Thyroid gland (tissue), 4 donors: ENCODE data around the gene CNTN5. TPM values are rescaled to one million over a fixed set of nuclear protein-coding genes. Genes with fewer than 3 reads are reported as not detected.

Source experiments
- DNase-seq, 2 donors: peaks; one replicate each; pipeline ENCODE4 v3.0.0-alpha.2; 2019
- H3K27ac ChIP-seq, 3 donors: fragments of 200-600 bp; sonication (generic); 1 replicate in 2 of 3; 2 replicates in 1 of 3; pipeline ENCODE4 v1.5.1; 2016 to 2019; ENCODE audit warnings: mild to moderate bottlenecking in 1 of 3, moderate library complexity in 1 of 3
- H3K27me3 ChIP-seq: fragments of 200-600 bp; sonication (generic); one replicate; pipeline ENCODE4 v1.5.1; 2019
- H3K36me3 ChIP-seq, 2 donors: fragments of 200-600 bp; sonication (generic); one replicate each; pipeline ENCODE4 v1.5.1; 2016 to 2019
- H3K4me1 ChIP-seq, 2 donors: fragments of 200-600 bp; sonication (generic); one replicate each; pipeline ENCODE4 v1.5.1; 2017 to 2019
- H3K4me3 ChIP-seq, 3 donors: fragments of 200-600 bp; sonication (generic); replicated peaks in 1 of 3; 1 replicate in 2 of 3; 2 replicates in 1 of 3; pipeline ENCODE4 v1.5.1; 2016; ENCODE audit warnings: mild to moderate bottlenecking in 1 of 3
- H3K9me3 ChIP-seq: fragments of 200-600 bp; sonication (generic); one replicate; pipeline ENCODE4 v1.5.1; 2017
- POLR2A ChIP-seq, 2 donors: fragments of 450-650 bp; IDR thresholded peaks; one replicate each; pipeline ENCODE4 v1.6.1; 2017; ENCODE audit warnings: antibody characterized with exemption in 2 of 2, mild to moderate bottlenecking in 2 of 2, moderate library complexity in 1 of 2
- WGBS, 2 donors: methylation state at CpG; one replicate each; pipeline ENCODE4 v1.1.5; 2017; 5-methylcytosine and 5-hydroxymethylcytosine counted together
- intact Hi-C: fragments of 100-400 bp; cut with DNase I; formaldehyde crosslinking; loops from one replicate; pipeline ENCODE4 v1.15.1; 2023
- total RNA-seq, 4 donors: library from RNA; depleted of rRNA; stranded (reverse); fragments of >200 nt; gene quantifications; one replicate each; pipeline ENCODE4 v1.2.3, GENCODE V29; 2016
- TF ChIP-seq, protein P1 (sequence below), 6 experiments: fragments of 200-600 bp in 3 of 6; fragments of 450-650 bp in 3 of 6; sonication (generic) in 3 of 6; IDR thresholded peaks; one replicate each; pipeline ENCODE4 v1.5.1; 2016 to 2019; ENCODE audit warnings: antibody characterized with exemption in 6 of 6, mild to moderate bottlenecking in 2 of 6, inconsistent platforms in 1 of 6, moderate library complexity in 1 of 6

Gene CNTN5
- total RNA-seq, 4 donors from 2014 or later, result 1.9 to 14.3 (median 12.0) TPM

- no peak for TF ChIP-seq POLR2A (IDR thresholded peaks at IDR 0.05)
- TF ChIP-seq, protein P1, sequence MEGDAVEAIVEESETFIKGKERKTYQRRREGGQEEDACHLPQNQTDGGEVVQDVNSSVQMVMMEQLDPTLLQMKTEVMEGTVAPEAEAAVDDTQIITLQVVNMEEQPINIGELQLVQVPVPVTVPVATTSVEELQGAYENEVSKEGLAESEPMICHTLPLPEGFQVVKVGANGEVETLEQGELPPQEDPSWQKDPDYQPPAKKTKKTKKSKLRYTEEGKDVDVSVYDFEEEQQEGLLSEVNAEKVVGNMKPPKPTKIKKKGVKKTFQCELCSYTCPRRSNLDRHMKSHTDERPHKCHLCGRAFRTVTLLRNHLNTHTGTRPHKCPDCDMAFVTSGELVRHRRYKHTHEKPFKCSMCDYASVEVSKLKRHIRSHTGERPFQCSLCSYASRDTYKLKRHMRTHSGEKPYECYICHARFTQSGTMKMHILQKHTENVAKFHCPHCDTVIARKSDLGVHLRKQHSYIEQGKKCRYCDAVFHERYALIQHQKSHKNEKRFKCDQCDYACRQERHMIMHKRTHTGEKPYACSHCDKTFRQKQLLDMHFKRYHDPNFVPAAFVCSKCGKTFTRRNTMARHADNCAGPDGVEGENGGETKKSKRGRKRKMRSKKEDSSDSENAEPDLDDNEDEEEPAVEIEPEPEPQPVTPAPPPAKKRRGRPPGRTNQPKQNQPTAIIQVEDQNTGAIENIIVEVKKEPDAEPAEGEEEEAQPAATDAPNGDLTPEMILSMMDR (IDR thresholded peaks at IDR 0.05), result no peak
- H3K27ac ChIP-seq, result no peak overlapping the region
- H3K27me3 ChIP-seq, result no peaks in the 10 kb centered on the region
- WGBS, 2 donors, result 46% methylated on average over 2 of the region's 2 CpGs
- intact Hi-C loops, result no loop called here
- H3K36me3 ChIP-seq, result no peaks in the 10 kb centered on the region
- H3K4me1 ChIP-seq, result no peaks in the 10 kb centered on the region
- H3K9me3 ChIP-seq, result no peaks in the 10 kb centered on the region
- no peak for DNase-seq
- no peak overlapping the region for H3K4me3 ChIP-seq
Measured at GRCh38 chr11:100182927-100183326, 1162.2 kb downstream of the CNTN5 start.

DNA sequence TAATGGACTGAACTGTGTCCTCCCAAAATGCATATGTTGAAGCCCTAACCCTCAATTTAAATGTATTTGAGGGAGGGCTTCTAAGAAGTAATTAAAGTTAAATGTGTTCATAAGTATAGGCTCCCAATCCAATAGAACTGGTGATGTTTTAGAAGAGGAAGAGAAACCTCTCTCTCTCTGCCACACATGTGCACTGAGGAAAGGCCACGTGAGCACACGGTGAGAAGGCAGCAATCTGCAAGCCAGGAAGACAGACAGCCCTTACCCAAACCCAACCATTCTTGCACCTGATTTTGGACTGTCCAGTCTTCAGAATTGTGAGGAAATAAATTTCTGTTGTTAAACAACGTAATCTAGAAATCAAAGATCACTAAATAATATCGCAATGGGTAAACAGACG, 1164.8 kb downstream of the CNTN5 start:
- Histone ChIP-seq H3K36me3 (no peaks in the 10 kb centered on the region), H3K9me3 (no peaks in the 10 kb centered on the region), H3K27me3 (no peaks in the 10 kb centered on the region), H3K4me3 (no peak overlapping the region), H3K4me1 (no peaks in the 10 kb centered on the region), H3K27ac (no peak overlapping the region)
- no peak for DNase-seq
- intact Hi-C loops, result no loop called here
- TF ChIP-seq POLR2A (IDR thresholded peaks at IDR 0.05), result no peak
- TF ChIP-seq, protein P1 (IDR thresholded peaks at IDR 0.05), result no peak
- WGBS, 2 donors, result 95% methylated on average over 5 of the region's 5 CpGs

DNA sequence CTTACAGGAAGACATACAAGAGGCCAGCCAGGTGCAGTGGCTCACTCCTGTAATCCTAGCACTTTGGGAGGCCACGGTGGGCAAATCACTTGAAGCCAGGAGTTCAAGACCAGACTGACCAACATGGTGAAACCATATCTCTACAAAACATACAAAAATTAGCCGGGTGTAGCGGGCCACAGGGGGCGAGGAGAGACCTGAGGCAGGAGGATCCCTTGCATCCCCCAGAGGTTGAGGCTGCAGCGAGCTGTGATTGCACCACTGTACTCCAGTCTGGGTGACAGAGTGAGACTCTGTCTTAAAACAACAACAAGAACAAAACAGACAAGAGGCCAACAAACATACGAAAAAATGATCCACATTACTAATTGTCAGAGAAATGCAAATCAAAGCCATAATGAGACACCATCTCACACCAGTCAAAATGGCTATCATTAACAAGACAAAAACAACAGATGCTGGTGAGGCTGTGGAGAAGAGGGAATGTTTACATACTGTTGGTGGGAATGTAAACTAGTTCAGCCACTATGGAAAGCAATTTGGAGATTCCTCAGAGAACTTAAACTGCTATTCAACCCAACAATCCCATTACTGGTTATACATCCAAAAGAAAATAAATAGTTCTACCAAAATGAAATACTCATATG, 1167.5 kb downstream of the CNTN5 start:
- DNase-seq, result no peak
- Histone ChIP-seq H3K36me3 (no peaks in the 10 kb centered on the region), H3K9me3 (no peaks in the 10 kb centered on the region), H3K27me3 (no peaks in the 10 kb centered on the region), H3K4me3 (no peak overlapping the region), H3K4me1 (no peaks in the 10 kb centered on the region), H3K27ac (no peak overlapping the region)
- intact Hi-C loops, result no loop called here
- 88 to 93% methylated on average over 6 of the region's 6 CpGs for WGBS, 2 donors
- TF ChIP-seq, protein P1 (IDR thresholded peaks at IDR 0.05), result no peak
- no peak for TF ChIP-seq POLR2A (IDR thresholded peaks at IDR 0.05)

- 64 to 86% methylated on average over 3 of the region's 3 CpGs for WGBS, 2 donors
- Histone ChIP-seq H3K9me3 (no peaks in the 10 kb centered on the region), H3K27ac (no peak overlapping the region), H3K27me3 (no peaks in the 10 kb centered on the region), H3K4me1 (no peaks in the 10 kb centered on the region), H3K36me3 (no peaks in the 10 kb centered on the region), H3K4me3 (no peak overlapping the region)
- TF ChIP-seq POLR2A (IDR thresholded peaks at IDR 0.05), result no peak
- TF ChIP-seq, protein P1 (IDR thresholded peaks at IDR 0.05), result no peak
- intact Hi-C loops, result no loop called here
- DNase-seq, result no peak
Measured at GRCh38 chr11:100190395-100190794, 1169.6 kb downstream of the CNTN5 start.

DNA sequence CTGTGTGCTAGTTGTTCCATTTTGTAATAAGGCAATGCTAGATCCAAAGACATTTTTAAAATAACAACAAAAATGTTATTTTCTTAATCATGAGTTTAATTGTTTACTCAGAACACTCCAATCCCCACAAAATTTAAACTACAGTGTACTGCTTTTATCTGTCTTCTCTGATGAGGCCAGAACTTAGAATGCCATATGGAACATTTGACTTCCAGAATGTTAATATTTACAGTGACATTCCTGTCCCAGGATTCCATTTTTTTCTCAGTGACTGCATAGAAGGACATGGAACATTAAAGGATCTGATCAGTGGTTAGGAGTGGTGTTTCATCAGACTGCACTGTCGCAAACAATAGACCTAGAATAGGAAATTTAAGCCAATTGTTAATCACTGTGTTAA, 1171.4 kb downstream of the CNTN5 start:
- Histone ChIP-seq H3K27ac (no peak overlapping the region), H3K4me3 (no peak overlapping the region), H3K4me1 (no peaks in the 10 kb centered on the region), H3K36me3 (no peaks in the 10 kb centered on the region), H3K27me3 (no peaks in the 10 kb centered on the region), H3K9me3 (no peaks in the 10 kb centered on the region)
- TF ChIP-seq, protein P1 (IDR thresholded peaks at IDR 0.05), result no peak
- no peak for TF ChIP-seq POLR2A (IDR thresholded peaks at IDR 0.05)
- intact Hi-C loops, result no loop called here
- no peak for DNase-seq
- 37 to 94% methylated on average over 1 of the region's 1 CpG for WGBS, 2 donors
